HG03469 (cell line): ENCODE results near the gene ZFP69.

Source experiments
- ATAC-seq: cut with Tn5 transposase; IDR thresholded peaks from one replicate; pipeline ENCODE4 v1.9.1; 2021; ENCODE audit warnings: mild to moderate bottlenecking, moderate library complexity, moderate number of reproducible peaks; ENCODE audit not compliant: unreplicated experiment

Gene ZFP69

GRCh38 chr1:40508375-40509341, 31.6 kb downstream of the ZFP69 start, which contains the start of gene EXO5:
TSS of gene EXO5 (plus strand) at chr1:40508767. CDS start at chr1:40514545, 5,778 bp downstream.
- ATAC-seq = peak; percentile 65

GRCh38 chr1:40519517-40519916, 42.4 kb downstream of the ZFP69 start:
- no peak for ATAC-seq

- ATAC-seq = no peak
These were observed 53.8 kb downstream of the ZFP69 start for GRCh38 chr1:40530735-40531380.

- ATAC-seq = peak; percentile 86
These were observed 54.4 kb downstream of the ZFP69 start, which contains the start of gene ZNF684 for GRCh38 chr1:40531381-40532061. TSS of gene ZNF684 (plus strand) at chr1:40531637. CDS start at chr1:40533167, 1,530 bp downstream.

- no peak for ATAC-seq
These were observed 54.9 kb downstream of the ZFP69 start for GRCh38 chr1:40532062-40532389.

- ATAC-seq = no peak
These were observed 55.8 kb downstream of the ZFP69 start for GRCh38 chr1:40532844-40533424.

GRCh38 chr1:40534589-40534988, 57.5 kb downstream of the ZFP69 start:
- ATAC-seq = no peak

GRCh38 chr1:40535732-40536131, 58.6 kb downstream of the ZFP69 start:
- ATAC-seq = no peak

GRCh38 chr1:40539338-40539737, 62.2 kb downstream of the ZFP69 start:
- ATAC-seq = no peak
